ENCODE results near the gene SUSD1. TPM values are rescaled to one million over a fixed set of nuclear protein-coding genes. Genes with fewer than 3 reads are reported as not detected.

The SUSD1 gene
- total RNA-seq, 4 donors from 2014 or later: 22.7 to 83.0 (median 24.7) TPM

DNA sequence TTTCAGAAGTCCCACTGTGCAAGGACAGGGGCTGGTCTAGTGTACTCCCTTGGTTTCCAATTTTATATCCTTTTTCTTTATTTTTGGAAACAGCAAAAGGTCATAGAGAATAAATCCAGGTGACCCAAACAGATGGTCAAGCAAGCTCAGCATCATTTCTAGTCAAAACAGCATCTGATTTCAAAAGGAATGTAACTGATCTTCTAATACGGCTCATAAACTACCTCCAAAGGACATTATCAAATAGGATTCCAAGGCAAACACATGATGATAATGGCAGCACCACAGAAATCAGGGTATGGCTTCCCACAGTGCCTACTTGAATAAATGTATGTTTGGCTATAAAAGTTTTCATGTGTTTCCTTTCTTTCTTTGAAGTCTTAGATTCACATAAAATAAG lies 57.1 kb downstream of the SUSD1 start:
- intact Hi-C loops (cut with DNase I; ENCODE audit: low total_unique reads) (no loop called here), in situ Hi-C loops (cut with MboI; ENCODE audit: low pct_ligation_motif_present in 1 of 4, low pct_unique_long_range_greater_than_20kb in 1 of 4, low sequenced_read_pairs in 3 of 4) (no loop called here)
- WGBS, 2 donors (ENCODE audit: low coverage in 1 of 2): 82% methylated on average over 1 of the region's 1 CpG; no CpG with 5 or more reads in 1 of the 2 donors
- Histone ChIP-seq H3K4me1 (peaks cover 0 to 19% (median 7%) of the 10 kb centered on the region in 4 donors), H3K9me3 (no peaks in the 10 kb centered on the region), H3K36me3 (no peaks in the 10 kb centered on the region), H3K4me3 (no peak overlapping the region), H3K27me3 (no peaks in the 10 kb centered on the region), H3K27ac (peak overlapping the region in 1 of 4 donors; percentile 81)
- no peak for DNase-seq
- TF ChIP-seq, protein P1, sequence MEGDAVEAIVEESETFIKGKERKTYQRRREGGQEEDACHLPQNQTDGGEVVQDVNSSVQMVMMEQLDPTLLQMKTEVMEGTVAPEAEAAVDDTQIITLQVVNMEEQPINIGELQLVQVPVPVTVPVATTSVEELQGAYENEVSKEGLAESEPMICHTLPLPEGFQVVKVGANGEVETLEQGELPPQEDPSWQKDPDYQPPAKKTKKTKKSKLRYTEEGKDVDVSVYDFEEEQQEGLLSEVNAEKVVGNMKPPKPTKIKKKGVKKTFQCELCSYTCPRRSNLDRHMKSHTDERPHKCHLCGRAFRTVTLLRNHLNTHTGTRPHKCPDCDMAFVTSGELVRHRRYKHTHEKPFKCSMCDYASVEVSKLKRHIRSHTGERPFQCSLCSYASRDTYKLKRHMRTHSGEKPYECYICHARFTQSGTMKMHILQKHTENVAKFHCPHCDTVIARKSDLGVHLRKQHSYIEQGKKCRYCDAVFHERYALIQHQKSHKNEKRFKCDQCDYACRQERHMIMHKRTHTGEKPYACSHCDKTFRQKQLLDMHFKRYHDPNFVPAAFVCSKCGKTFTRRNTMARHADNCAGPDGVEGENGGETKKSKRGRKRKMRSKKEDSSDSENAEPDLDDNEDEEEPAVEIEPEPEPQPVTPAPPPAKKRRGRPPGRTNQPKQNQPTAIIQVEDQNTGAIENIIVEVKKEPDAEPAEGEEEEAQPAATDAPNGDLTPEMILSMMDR (IDR thresholded peaks at IDR 0.05): no peak
- TF ChIP-seq EP300 (IDR thresholded peaks at IDR 0.05; ENCODE audit: low read depth) (no peak), POLR2AphosphoS5 (IDR thresholded peaks at IDR 0.05) (no peak), POLR2A (IDR thresholded peaks at IDR 0.05) (no peak)

DNA sequence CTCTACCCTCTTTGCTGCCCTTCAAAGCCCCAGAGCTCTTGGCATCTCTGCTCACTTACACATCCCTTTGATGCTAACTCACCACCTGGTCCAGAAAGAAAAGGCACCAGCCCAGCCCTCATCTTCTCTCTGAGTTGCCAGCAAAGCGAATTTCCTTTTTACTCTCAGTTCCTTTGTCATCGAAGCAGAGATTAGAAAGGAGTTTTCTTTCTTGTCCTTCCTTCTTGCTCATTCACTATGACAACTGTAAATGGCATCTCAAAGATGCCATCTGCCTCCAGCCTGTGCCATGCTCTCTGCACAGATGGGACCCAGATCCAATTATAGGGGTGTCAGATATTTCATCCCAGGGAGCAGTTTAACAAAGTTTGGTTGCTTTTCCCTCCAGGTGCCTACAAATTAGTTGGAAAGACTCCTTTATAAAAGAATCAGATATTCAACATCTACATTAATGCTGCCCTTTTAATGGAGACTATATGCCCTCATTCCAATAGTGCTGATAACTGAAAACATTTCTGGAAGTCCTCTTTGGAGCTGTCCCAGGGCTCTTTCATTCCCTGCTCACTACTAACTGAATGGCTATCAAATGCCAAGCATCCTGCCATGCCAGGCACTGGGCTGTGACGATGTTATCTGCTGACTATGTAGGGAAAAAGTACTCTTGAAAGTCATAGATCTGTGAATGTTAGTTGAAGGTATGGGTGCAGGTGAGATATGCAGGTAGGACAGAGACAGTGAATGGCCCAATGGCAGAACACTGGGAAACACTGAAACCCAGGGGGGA lies 58.9 kb downstream of the SUSD1 start:
- in situ Hi-C loops (cut with MboI; ENCODE audit: low pct_ligation_motif_present in 1 of 4, low pct_unique_long_range_greater_than_20kb in 1 of 4, low sequenced_read_pairs in 3 of 4): no loop called here
- Histone ChIP-seq H3K9me3 (no peaks in the 10 kb centered on the region), H3K27me3 (no peaks in the 10 kb centered on the region), H3K4me1 (peaks cover 0 to 19% (median 7%) of the 10 kb centered on the region in 4 donors), H3K27ac (no peak overlapping the region), H3K36me3 (no peaks in the 10 kb centered on the region), H3K4me3 (no peak overlapping the region)
- no peak for DNase-seq
- no peak for TF ChIP-seq EP300 (IDR thresholded peaks at IDR 0.05; ENCODE audit: low read depth)
- TF ChIP-seq POLR2AphosphoS5 (IDR thresholded peaks at IDR 0.05): no peak
- TF ChIP-seq, protein P1 (IDR thresholded peaks at IDR 0.05): no peak
- no peak for TF ChIP-seq POLR2A (IDR thresholded peaks at IDR 0.05)
- WGBS, 2 donors (ENCODE audit: low coverage in 1 of 2): 88 to 94% methylated on average over 3 of the region's 3 CpGs
- intact Hi-C loops (cut with DNase I; ENCODE audit: low total_unique reads): no loop called here

DNA sequence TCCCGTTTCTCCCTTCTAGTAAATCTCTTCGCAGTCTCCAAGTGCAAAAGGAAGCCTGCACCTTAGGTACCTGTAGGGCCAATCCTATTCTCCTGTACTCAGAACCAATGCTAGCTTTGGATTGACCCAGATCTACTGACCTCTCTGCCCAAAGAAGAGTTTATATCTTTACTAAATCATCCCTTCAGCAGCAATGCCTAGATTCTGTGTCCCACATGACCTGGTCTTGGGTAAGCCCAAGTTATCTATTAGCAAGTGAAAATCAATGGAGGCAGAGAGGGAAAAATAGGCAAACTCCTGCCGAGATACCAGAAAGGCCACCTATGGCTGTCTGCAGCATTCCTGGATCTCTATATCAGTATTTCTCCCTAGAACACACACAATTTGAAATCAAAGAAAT lies 60.0 kb downstream of the SUSD1 start:
- intact Hi-C loops (cut with DNase I; ENCODE audit: low total_unique reads): no loop called here
- Histone ChIP-seq H3K4me1 (peaks cover 0 to 22% (median 10%) of the 10 kb centered on the region in 4 donors), H3K9me3 (no peaks in the 10 kb centered on the region), H3K36me3 (no peaks in the 10 kb centered on the region), H3K27me3 (no peaks in the 10 kb centered on the region), H3K27ac (no peak overlapping the region), H3K4me3 (no peak overlapping the region)
- TF ChIP-seq, protein P1 (IDR thresholded peaks at IDR 0.05): no peak
- TF ChIP-seq EP300 (IDR thresholded peaks at IDR 0.05; ENCODE audit: low read depth): no peak
- no peak for TF ChIP-seq POLR2AphosphoS5 (IDR thresholded peaks at IDR 0.05)
- no peak for TF ChIP-seq POLR2A (IDR thresholded peaks at IDR 0.05)
- in situ Hi-C loops (cut with MboI; ENCODE audit: low pct_ligation_motif_present in 1 of 4, low pct_unique_long_range_greater_than_20kb in 1 of 4, low sequenced_read_pairs in 3 of 4): no loop called here
- 70 to 72% methylated on average over 2 to 3 of the region's 3 CpGs for WGBS, 2 donors (ENCODE audit: low coverage in 1 of 2)
- DNase-seq: no peak

DNA sequence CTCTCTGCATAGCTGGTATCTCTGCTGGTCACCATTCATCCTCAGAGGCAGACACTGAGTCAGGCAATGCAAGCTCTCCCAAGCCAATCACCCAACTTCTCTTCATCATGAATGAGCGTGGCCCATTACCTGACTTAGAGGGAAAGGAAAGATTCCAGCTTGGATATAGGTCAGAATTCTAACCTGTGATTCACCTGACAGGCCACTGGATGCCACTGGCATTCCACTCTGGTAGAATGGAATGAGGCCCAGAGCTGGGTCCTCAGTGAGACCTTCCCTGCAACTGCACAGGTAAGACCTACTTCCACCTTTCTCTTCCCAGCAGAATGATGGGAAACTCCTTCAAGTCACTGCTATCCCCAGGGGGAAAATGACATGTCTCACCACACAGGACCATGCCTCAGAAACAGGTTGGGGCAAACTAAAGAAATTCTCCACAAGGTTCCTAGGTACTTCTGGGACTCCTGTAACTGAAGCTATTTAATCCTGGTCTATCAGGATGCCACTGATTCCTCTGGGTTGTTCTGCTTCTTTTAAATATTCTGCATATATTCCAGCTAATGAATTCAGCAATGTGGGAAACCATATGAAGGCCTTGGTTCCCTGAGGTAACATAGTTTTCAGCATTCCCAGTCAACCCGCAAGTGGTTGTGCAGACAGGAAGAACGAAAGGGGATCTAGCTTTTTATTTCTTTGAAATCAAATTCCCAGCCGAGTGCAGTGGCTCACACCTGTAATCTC lies 62.0 kb downstream of the SUSD1 start:
- Histone ChIP-seq H3K4me1 (peaks cover 0 to 7% (median 3%) of the 10 kb centered on the region in 4 donors), H3K36me3 (no peaks in the 10 kb centered on the region), H3K27ac (no peak overlapping the region), H3K27me3 (no peaks in the 10 kb centered on the region), H3K4me3 (no peak overlapping the region), H3K9me3 (no peaks in the 10 kb centered on the region)
- intact Hi-C loops (cut with DNase I; ENCODE audit: low total_unique reads) (no loop called here), in situ Hi-C loops (cut with MboI; ENCODE audit: low pct_ligation_motif_present in 1 of 4, low pct_unique_long_range_greater_than_20kb in 1 of 4, low sequenced_read_pairs in 3 of 4) (loop anchor here in 1 of 4 donors (5.0 kb wide), 1 partner anchor 244 kb away; no protein-coding TSS in a partner anchor)
- WGBS, 2 donors (ENCODE audit: low coverage in 1 of 2): 85 to 86% methylated on average over 4 of the region's 4 CpGs
- TF ChIP-seq POLR2A (IDR thresholded peaks at IDR 0.05): no peak
- TF ChIP-seq, protein P1 (IDR thresholded peaks at IDR 0.05): peak; percentile 37 to 71 (median 51)
- peak; percentile 49 for DNase-seq

Measured in transverse colon (tissue), 4 donors.